Measurements from ENCODE around the gene GBX1. TPM values are rescaled to one million over a fixed set of nuclear protein-coding genes. Genes with fewer than 3 reads are reported as not detected.

GBX1 gene
- polyA plus RNA-seq, 1 donor = 2.7 TPM

DNA sequence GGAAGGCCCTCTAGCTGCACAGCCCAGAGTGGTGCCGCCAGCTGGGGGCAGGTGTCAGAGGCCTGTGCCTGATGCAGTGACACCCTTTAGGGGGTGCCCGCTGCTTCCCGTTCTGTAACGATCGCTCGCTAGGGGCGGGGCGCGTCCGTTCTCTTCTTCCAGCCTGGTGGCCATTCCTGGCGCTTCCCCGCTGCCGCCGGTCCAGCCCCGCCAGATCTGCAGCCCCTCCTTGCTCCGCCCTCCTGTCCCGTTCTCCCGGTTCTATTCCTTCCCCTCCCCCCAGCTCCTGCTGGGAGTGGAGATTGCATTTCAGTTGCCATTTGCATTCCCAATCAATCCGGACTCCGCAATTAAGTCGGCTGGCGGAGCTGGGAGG, 42.0 kb downstream of the GBX1 start:
- no peak for DNase-seq

DNA sequence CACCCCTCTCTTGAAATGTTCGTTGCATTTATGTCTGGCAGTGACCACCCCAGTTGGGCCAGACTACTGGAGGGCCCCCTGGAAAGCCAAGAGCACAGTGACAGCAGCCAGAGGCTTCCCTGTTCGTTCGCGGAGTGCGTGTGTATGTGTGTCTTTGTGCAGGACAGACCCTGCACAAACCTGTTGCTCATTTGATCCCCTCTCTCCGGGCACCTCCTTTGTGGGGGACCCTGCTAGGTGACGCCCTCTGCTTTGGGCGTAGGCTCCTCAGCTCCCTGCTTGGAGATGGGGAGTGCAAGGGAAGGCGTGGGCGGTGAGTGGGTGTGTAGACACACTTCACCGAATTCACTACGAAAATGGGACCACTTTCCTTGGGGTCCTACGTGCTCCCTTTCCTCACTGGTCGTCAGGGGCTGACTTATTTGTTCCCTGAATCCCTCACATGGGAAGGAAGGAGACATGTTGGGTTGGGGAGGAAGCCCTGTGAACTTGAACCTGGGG, 42.5 kb downstream of the GBX1 start:
- no peak for DNase-seq

DNA sequence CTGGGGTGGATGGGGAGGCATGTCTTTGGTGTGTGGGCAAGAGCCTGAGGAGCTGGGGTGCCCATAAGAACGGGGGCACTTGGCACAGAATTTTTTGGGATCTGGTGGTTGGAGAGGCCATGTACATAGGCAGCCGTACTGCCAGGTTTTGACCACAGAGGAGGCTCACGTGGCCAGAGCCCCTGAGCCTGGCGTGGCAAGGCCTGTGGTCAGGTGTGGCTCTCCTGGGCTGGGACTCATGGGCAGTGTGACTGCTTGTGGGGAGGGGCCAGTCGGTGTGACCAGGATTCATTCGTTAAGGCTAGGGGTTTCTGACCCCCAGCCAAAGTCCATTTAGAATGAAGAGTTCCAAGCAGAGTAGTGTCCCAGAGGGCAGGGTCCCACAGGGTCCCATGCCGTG, 43.0 kb downstream of the GBX1 start:
- no peak for DNase-seq

DNA sequence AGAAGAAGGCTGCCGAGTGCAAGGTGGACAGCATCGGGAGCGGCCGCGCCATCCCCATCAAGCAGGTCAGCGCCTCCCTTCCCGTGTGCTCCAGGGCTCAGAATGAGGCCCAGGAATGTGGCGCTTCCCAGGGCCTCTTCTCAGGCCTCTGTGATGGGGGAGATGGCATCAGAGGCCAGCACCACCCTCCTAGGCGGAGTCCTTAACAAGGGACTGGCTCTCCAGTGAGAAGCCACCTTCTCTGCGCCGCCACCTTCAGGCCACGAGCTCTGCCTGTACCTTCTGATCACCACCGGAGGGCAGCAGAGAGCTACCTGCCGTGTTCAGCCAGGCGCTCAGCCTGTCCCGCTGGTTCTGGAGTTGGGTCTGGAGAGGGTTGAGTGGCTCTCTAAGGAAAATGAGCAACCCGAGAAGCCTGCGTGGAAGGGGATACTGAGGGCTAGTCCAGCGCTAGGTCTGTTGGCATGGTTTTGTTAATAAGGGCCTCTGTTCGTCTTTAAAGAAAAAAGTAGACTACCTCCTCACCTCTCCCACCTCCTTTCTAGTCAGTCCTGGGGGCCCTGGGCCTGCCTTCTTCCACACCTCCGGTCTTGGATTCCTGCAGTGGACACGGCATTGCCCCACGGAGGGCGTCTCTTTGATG, 43.6 kb downstream of the GBX1 start:
- peak; percentile 82 for DNase-seq

DNA sequence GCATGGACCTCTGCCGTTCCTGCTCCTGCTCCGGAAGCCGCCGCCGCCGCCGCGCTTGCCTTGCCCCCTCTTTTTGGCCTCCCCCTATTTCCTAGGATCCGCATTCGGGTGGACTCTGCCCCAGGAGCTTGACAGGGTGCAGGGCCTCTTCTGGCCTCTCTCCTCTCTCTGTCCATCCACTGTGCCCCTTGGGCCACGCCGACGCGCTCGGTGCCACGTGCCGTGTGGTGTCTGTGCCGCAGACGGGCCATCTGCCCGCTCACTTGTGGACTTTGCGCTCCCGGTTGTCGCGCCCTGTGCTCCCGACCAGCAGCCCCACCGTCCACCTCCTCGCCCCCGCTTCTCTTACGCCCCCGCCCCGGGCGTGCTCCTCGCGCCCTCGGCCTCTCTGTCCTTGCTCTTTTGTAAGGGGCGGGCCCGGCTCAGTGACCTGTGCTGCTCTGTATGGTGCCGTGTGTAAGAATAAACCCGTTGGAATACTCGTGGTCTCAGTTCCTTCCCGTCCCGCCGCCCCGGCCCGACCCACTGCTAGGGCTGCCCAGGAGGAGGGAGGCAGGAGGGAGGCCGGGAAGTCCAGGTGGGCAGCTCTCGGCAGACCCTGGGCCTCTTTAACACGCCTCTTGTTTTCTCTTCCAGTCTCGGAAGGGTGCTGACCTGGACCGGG, 44.2 kb downstream of the GBX1 start:
- DNase-seq = no peak

DNA sequence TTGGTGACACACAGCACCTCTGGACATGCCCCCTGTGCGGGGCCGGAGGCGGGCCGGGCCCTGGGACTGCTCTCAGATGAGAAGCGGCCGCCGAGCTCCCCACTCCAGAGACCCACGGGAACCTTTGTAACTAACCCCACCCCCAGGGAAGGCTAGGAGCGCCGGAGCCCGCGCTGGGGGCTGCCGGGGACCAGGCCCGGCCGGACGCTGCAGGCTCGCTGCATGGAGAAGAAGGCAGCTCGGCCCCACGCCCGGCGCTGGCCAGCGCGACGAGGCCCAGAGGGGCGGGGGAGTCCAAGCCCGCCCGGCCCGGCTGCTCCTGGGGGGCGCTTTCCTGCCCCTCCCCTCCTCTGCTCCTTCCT, 44.7 kb downstream of the GBX1 start:
- no peak for DNase-seq

DNA sequence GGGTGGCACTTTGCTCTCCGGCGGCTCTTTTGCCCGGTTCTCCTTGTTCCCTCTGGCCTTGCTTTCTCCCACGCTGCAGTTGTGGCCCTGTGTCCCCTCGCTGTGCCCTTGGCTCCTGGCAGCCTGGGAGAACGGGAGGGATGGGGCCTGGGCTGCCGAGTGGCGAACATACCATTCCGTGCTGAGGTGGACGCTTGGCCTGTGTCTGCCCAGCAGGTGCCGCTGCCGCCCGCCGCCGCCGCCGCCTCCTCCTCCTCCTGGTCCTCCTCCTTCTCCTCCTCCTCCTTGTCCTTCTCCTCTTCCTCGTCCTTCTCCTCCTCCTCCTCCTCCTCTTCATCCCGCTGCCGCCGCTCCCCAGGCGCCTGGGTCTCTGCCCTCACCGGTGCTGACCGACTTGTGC, 45.2 kb downstream of the GBX1 start:
- DNase-seq = no peak

DNA sequence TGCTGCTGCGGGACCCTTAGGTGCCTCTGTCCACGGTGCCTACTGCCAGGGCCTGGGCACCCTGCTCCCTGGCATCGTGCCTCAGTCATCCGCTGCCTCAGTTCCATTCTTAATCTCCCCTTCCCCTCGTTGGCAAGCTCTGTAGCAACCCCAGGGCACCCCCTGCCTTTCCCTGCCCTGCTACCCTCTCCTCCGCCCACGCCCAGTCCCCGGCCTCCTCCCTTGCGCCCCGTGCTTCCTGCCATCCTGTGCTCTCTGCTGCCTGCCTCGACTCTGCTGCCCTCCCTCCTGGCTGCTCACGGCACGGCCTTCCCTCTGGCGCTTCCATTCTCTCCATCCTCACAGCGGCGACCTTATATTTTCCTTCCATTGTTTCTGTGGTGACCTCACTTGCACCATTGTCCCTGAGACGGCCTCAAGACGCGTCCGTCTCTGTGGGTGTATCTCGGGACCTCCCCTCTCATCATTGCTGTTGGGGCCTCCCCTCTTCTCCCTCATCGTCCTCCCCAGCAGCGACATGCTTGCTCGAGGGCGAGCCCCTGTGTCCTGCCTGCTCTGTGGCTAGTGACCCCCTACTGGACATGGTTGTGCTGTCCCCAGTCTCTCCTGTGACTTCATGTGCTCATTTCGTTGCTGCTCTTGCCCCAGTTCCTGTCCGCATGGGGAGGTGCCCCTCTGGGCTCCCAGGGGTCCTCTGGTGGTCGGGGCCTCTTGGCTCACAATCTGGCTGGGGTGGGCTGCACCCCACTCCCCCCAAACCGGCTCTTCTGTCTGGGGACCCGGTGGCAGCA, 45.9 kb downstream of the GBX1 start:
- no peak for DNase-seq

DNA sequence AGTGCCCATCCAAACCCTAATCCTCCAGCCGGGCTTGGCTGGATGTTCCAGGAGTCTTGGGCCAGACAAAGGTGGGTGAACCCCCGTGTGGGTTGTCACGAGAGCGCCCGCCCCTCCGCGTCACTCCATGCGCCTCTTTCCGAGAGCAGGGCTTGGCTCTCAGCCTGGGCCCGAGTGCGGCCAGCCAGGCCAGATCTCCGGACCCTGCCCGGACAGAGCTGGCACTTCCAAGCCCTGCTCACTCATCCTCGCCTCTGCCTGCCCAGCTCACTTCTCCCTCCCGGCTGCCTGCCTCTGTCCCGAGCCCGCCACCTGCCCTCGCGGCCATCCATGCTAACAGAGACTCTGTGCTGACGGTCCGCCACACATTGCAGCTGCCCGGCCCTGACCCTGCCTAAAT, 46.6 kb downstream of the GBX1 start:
- DNase-seq = no peak

DNA sequence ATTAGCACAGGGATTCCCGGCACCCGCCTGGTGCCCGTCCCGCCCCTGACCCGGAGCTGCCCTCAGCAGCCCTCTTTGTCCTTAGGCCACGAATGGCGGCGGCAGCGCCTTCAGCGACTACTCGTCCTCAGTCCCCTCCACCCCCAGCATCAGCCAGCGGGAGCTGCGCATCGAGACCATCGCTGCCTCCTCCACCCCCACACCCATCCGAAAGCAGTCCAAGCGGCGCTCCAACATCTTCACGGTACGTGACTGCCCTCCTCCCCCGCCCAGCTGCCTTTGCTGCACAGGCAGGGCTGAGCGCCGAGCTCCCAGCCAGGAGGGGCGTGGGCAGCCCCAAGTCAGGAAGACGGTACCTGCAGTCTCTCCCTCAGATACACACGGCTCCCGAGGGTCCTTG, 47.6 kb downstream of the GBX1 start:
- DNase-seq = no peak

DNA sequence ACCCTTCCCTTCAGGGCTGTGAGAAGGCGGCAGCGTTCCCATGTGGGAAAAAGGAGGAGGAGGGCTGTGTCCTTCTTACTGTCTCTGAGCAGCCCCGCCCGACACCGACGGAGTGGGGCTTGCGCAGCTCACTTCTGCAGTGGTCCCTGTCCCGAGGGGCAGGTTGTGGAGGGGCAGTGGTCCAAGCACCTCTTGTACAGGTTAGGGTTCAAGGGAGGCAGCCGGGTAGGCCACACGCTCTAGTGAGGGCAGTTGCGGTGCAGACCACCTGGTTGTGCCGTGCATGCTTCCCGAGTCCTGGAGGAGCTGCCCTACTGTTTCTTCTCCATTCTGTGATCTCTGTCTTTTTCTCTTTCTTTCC, 48.5 kb downstream of the GBX1 start:
- DNase-seq = no peak

DNA sequence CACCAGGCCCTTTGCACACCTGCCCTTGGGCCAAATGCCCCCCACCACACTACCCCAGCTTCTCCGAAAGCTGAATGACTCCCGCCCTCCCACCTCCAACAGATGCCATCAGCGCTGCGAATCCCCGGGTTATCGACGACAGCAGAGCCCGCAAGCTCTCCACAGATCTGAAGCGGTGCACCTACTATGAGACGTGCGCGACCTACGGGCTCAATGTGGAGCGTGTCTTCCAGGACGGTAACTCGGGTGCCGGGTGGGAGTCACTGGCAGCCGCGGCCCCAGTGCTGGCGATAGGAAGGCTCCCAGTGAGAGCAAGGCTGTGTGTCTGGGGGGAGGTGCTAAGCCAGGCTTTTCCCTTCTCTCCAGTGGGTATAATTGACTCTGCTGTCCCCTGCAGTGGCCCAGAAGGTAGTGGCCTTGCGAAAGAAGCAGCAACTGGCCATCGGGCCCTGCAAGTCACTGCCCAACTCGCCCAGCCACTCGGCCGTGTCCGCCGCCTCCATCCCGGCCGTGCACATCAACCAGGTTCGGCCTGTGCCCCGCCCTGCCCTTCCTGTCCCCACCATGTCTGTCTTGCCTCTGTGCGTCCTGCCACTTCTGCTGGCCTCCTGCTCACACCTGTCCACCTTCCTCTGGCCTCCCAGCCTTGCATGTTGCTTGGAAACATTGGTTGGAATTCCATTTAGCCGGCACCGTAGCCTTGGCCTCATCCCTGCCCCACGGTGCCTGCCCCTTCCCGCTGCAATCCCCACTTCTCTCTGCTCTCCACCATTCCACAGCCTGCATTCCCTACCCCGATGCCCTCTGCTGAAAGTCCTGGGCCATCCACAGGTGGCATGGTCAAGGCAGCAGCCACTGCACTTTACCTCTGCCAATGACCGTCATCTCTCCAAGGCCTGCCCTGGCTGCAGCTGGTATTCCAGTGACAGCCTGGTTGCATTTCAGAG, 49.1 kb downstream of the GBX1 start:
- DNase-seq = no peak

DNA sequence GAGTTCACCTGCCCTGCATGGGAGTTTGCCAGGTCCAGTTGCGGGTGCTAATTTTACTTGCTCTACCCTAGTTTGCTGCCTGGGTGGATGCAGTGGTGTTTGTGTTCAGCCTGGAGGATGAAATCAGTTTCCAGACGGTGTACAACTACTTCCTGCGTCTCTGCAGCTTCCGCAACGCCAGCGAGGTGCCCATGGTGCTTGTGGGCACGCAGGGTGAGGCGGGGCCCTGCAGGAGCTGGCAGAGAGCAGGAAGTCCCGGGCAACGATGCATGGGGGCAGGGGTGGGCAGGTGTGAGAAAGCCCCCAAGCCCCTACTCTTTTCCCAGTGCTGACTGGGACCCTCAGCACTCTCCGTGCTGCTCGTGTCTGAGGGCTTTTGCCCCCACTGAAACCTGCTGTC, 49.9 kb downstream of the GBX1 start:
- DNase-seq = no peak

DNA sequence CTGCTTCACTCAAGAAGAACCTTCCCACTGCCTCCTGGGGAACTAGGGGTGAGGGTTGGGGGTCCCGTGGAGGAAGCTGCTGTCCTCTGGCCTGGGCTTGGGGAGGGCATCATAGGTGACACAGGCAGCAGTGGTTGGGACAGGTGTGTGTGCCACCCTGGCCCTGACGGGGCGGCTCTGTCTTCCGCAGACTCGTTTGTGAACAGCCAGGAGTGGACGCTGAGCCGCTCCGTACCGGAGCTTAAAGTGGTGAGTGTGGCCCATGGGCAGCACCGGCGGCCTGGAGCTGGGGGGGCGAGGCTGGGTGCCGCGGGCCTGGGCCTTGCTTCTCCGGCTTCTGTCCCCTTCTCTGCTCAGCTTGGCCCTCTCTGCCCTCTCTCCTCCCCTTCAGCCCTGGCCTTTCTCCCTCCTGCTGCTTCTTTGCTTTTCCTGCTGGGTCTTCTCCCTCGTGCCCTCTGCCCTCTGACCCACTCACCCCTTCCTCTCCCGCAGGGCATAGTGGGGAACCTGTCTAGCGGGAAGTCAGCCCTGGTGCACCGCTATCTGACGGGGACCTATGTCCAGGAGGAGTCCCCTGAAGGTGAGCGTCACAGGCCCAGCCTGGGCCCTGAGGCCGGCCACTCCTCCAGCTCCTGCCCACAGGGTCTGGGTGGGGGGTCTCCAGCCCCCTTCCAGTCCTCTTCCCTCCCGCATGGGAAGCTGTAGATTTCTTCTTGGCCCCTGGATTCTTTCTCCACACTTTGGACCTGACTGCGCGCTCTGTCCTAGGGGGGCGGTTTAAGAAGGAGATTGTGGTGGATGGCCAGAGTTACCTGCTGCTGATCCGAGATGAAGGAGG, 50.7 kb downstream of the GBX1 start:
- no peak for DNase-seq

DNA sequence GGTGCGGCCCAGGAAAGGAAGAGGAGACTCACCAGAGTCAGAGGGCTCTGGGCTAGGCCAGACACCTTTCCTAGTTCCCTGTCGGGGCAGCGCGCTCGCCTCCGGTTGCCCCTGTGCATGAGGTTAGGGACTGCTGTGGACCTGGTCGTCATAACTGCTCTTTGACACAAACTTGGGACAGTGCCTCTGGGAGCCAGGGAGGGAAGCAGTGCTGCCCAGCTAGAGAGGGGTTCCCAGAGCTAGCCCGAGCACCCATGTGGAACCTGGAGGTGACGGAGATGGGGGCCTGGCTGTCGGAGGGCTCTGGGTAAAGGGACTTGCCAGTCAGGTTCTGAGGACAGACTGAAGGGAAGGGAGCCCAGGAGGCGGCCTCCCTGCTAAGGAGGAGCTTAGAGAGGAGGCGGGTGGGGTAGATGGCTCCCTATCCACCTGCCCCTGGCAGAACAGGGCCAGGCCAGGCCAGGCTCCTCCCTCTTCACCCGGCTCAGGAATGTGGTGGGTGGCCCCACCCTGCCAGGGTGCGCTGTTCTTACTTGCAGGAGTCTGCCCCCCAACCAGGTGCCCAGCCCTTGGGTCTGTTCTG, 51.6 kb downstream of the GBX1 start:
- no peak for DNase-seq

DNA sequence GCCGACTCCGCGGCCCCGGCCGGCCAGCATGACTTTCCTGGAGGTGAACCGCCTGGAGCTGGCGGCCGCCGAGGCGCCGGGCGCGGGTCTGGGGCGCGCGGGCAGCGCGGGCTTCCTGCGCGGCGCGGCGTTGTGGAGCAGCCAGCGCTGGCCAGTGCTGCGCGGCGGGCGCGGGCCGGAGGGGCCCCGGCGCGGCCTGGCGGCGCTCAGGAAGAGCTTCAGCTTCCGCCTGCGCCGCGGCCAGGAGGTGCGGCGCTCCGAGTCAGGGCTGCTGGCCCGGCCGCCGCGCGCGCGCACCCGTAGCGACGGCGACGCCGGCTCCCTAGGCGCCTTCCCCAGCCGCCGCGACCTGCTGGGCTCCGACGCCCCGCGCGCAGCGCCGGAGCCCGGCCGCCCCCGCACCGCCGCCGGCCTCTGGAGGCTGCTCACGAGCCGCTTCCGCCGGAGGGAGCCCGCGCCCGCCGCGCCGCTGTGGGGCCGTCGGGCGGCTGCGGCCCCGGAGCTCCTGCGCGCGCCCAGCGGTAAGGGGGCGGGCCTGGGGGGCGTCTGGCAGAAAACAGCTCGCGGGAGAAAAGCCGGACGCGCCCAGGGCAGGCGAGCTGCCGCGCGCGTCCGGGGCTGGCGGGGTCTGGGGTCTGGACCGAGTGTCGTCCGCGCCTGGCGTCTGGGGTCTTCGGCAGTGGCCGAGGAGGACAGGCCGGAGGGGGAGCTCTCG, 52.2 kb downstream of the GBX1 start:
- peak; percentile 51 for DNase-seq

DNA sequence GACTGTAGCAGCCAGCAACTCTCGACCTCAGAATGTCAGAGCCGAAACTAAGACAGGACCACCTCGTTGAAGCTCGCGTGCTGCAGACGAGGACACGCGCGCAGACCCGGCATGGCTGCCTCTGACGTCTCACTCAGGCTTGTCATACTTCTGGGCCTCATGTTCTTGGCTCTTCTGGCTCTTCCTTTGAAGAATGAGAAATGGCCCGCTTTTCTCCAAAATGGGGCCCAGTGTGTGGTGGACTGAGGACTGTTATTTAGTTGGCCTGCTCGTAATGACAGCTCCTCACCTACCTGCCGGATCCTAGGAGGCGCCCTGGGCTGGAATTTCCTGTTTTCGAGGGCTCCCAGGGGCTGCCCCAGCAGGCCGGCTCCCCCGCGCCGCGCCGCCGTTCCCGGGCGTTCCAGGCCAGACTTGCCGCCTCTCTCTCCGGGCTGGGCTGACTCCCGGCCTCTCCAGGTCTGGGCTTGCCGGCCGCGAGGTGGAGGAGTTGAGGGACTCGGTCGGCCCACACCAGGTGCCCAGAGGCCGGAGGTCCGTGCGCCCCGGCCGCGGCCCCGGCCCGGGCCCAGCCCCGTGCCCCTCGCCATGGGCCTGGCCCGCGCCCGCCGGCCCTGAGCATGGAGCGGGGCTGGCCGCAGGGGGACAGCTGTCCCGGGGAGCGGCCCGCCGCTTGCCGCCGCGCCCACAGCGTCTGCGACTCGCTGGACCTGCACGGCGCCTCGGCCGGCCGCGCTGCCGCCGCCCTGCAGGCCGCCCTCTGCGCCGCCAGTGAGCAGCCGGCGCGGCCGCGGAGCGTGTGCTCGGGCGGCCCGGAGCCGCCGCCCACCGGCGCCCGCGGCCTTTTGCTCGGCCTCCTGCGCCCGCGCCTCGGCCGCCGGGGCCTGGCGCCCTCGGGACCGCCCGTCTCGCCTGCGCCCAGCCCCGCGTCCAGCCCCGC, 53.1 kb downstream of the GBX1 start:
- no peak for DNase-seq

DNA sequence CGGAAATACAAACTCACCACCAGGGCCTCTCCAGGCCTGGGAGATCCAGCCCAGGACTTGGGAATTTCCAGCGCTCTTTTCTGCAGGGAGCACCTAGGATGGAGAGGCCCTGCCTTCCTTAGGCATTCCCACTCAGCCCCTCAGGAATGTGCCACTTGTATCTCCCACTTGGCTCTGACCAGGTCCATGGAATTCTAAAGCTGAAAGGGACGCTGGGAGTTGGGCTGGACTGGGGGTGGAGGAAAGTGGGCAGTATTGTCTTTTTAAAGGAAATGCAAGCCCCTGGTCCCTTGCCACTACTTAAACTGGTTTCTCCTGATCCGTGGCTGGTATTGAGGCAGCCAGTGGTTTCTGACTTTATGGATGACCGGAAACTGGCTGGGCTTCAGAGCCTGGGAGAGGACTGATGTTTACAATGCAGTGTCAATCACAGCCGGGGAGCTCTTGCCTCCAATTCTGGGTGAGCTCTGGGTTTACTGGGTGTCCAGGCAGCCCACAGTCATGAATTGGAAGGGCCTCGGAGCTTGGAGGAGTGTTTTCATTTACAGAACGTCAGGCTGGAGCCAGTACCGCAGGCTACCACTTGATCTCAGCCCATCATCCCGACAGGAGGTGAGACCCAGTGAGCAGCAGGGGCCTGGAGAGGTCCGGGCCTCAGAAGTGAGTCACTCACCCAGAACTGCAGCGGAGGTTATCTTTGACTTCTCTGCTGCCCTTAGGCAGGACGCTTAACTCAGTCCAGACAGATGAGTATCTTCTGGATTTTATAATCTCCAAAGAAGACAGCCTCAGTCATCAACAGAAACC, 53.9 kb downstream of the GBX1 start:
- DNase-seq = no peak
